Suppressor macrophage (primary cell): ENCODE measurements around the gene TASL.
A peak's percentile ranks its signal among the peaks of the same experiment; 100 is the strongest.
"Not testable (repeated sequence)": the region's sequence is repeated elsewhere in the genome, so short reads cannot be mapped to it uniquely, and the experiment has no call there.

Experiments
- DNase-seq, 4 experiments: peaks; one replicate each; pipeline ENCODE4 v3.0.0-alpha.2; 2020 to 2022

Gene TASL

GRCh38 chrX:30576881-30577280 is 685 bp downstream of the TASL start:
- DNase-seq = peak in 2 of 4 experiments; percentile 29 to 46

GRCh38 chrX:30573125-30573524 is 4.4 kb downstream of the TASL start:
- DNase-seq = peak in 1 of 4 experiments; percentile 25

- no peak for DNase-seq
Measured at GRCh38 chrX:30572678-30573077, 4.9 kb downstream of the TASL start.

- no peak for DNase-seq
Measured at GRCh38 chrX:30572004-30572403, 5.6 kb downstream of the TASL start.

- peak; percentile 48 to 71 (median 54) for DNase-seq
Measured at GRCh38 chrX:30570505-30570904, 7.1 kb downstream of the TASL start.

GRCh38 chrX:30568136-30568535 is 9.4 kb downstream of the TASL start:
- peak in 1 of 4 experiments; percentile 36 for DNase-seq

GRCh38 chrX:30563070-30563469 is 14.5 kb downstream of the TASL start:
- DNase-seq = not testable (repeated sequence)

GRCh38 chrX:30561191-30561590 is 16.4 kb downstream of the TASL start:
- no peak for DNase-seq

GRCh38 chrX:30538271-30538670 is 39.3 kb downstream of the TASL start:
- no peak for DNase-seq

GRCh38 chrX:30533835-30534234 is 43.7 kb downstream of the TASL start:
- DNase-seq = no peak

GRCh38 chrX:30533266-30533665 is 44.3 kb downstream of the TASL start:
- DNase-seq = peak; percentile 6 to 70 (median 42)

GRCh38 chrX:30530606-30531005 is 47.0 kb downstream of the TASL start:
- peak; percentile 35 to 62 (median 46) for DNase-seq

- no peak for DNase-seq
Measured at GRCh38 chrX:30525732-30526131, 51.8 kb downstream of the TASL start.

- DNase-seq = no peak
Measured at GRCh38 chrX:30521440-30522182, 56.0 kb downstream of the TASL start.

GRCh38 chrX:30513284-30513683 is 64.3 kb downstream of the TASL start:
- DNase-seq = peak; percentile 1 to 31 (median 4)
